IMR-90 (cell line): ENCODE results near the gene IL18. TPM values are rescaled to one million over a fixed set of nuclear protein-coding genes. Genes with fewer than 3 reads are reported as not detected.

Source experiments
- ATAC-seq: fragments of 200-7000 bp; cut with Tn5 transposase; 2 replicates; pipeline ENCODE4 v1.9.1; 2020; ENCODE audit warnings: low read depth, mild to moderate bottlenecking, moderate library complexity
- BruUV-seq: library from RNA; stranded (reverse); fragments of 400-500 nt; replicated peaks from 2 replicates; lab custom pipeline; 2021; lab: Mats Ljungman, UMichigan
- CTCF ChIA-PET: fragments of 300-600 bp; formaldehyde crosslinking; extraction: SDS; loops from one replicate; lab custom pipeline; 2021; ENCODE audit warnings: antibody characterized with exemption; lab: Yijun Ruan, JAX
- POLR2A ChIA-PET: fragments of 300-600 bp; sonication (Branson Sonifier 250); formaldehyde crosslinking; loops from one replicate; lab custom pipeline; 2022; ENCODE audit warnings: antibody characterized with exemption; ENCODE audit not compliant: unreplicated experiment; lab: Charles Lee
- DNase-seq: peaks from one replicate; pipeline ENCODE4 v3.0.0; 2013
- H2AFZ ChIP-seq: replicated peaks from 2 replicates; pipeline ENCODE3; 2013; ENCODE audit warnings: low read length, mild to moderate bottlenecking; ENCODE audit not compliant: poor library complexity
- H2AK5ac ChIP-seq: 2 replicates; pipeline ENCODE4 v1.6.1; 2013; ENCODE audit warnings: low read depth, low read length, inconsistent platforms
- H2AK9ac ChIP-seq: replicated peaks from 2 replicates; pipeline ENCODE3; 2013; ENCODE audit warnings: mild to moderate bottlenecking, low read depth, low read length, moderate library complexity; ENCODE audit not compliant: poor library complexity
- H2BK120ac ChIP-seq: 2 replicates; pipeline ENCODE4 v1.6.1; 2013; ENCODE audit warnings: low read depth, low read length, inconsistent platforms
- H2BK15ac ChIP-seq: 3 replicates; pipeline ENCODE4 v1.6.1; 2013; ENCODE audit warnings: low read depth, low read length, inconsistent platforms
- H2BK20ac ChIP-seq: 2 replicates; pipeline ENCODE4 v1.6.1; 2013; ENCODE audit warnings: low read depth, mild to moderate bottlenecking, inconsistent platforms, low read length, moderate library complexity
- H2BK5ac ChIP-seq: 2 replicates; pipeline ENCODE4 v1.6.1; 2013; ENCODE audit warnings: mild to moderate bottlenecking, low read depth, low read length, inconsistent platforms; ENCODE audit not compliant: poor library complexity, severe bottlenecking
- H3K14ac ChIP-seq: replicated peaks from 2 replicates; pipeline ENCODE4 v1.6.1; 2013; ENCODE audit warnings: low read depth, low read length, inconsistent platforms
- H3K18ac ChIP-seq: 2 replicates; pipeline ENCODE4 v1.6.1; 2013; ENCODE audit warnings: low read depth, low read length, control low read depth
- H3K23ac ChIP-seq: 2 replicates; pipeline ENCODE4 v1.6.1; 2013; ENCODE audit warnings: low read depth, low read length, inconsistent platforms
- H3K27ac ChIP-seq: 2 replicates; pipeline ENCODE4 v1.5.1; 2013; ENCODE audit warnings: mild to moderate bottlenecking, control low read depth, low read length; ENCODE audit not compliant: insufficient read depth
- H3K27me3 ChIP-seq: 2 replicates; pipeline ENCODE4 v1.6.1; 2013; ENCODE audit warnings: low read length; ENCODE audit not compliant: control insufficient read depth, insufficient read depth
- H3K36me3 ChIP-seq: 2 replicates; pipeline ENCODE4 v1.6.1; 2013; ENCODE audit warnings: low read length, mixed read lengths; ENCODE audit not compliant: control insufficient read depth, insufficient read depth
- H3K4ac ChIP-seq: 2 replicates; pipeline ENCODE4 v1.6.1; 2013; ENCODE audit warnings: low read depth, low read length, inconsistent platforms
- H3K4me1 ChIP-seq: 2 replicates; pipeline ENCODE4 v1.6.1; 2013; ENCODE audit warnings: low read length, mixed read lengths; ENCODE audit not compliant: control insufficient read depth, insufficient read depth
- H3K4me2 ChIP-seq: 2 replicates; pipeline ENCODE4 v1.6.1; 2013; ENCODE audit warnings: low read depth, mild to moderate bottlenecking, control low read depth, low read length, moderate library complexity
- H3K4me3 ChIP-seq: 2 replicates; pipeline ENCODE4 v1.5.1; 2013; ENCODE audit warnings: low read depth, mild to moderate bottlenecking, control low read depth, low read length, moderate library complexity; ENCODE audit not compliant: insufficient read depth
- H3K56ac ChIP-seq: 2 replicates; pipeline ENCODE4 v1.6.1; 2013; ENCODE audit warnings: low read length, inconsistent platforms; ENCODE audit not compliant: insufficient read depth; ENCODE audit errors: extremely low read depth
- H3K79me1 ChIP-seq, 2 experiments: 2 replicates each; pipeline ENCODE4 v1.6.1; 2013; ENCODE audit warnings: low read length in 2 of 2, inconsistent platforms in 1 of 2, low read depth in 1 of 2
- H3K9ac ChIP-seq: 2 replicates; pipeline ENCODE4 v1.6.1; 2013; ENCODE audit warnings: low read depth, low read length, control low read depth
- H3K9me1 ChIP-seq: 2 replicates; pipeline ENCODE4 v1.6.1; 2013; ENCODE audit warnings: low read length, inconsistent platforms; ENCODE audit not compliant: insufficient read depth
- H3K9me3 ChIP-seq: 2 replicates; pipeline ENCODE4 v1.6.1; 2013; ENCODE audit warnings: low read length; ENCODE audit not compliant: control insufficient read depth, insufficient read depth
- H4K20me1 ChIP-seq: 2 replicates; pipeline ENCODE4 v1.6.1; 2013; ENCODE audit warnings: low read length, inconsistent platforms; ENCODE audit not compliant: insufficient read depth
- H4K5ac ChIP-seq: 2 replicates; pipeline ENCODE4 v1.6.1; 2013; ENCODE audit warnings: mild to moderate bottlenecking, low read depth, low read length, control low read depth
- H4K8ac ChIP-seq, 2 experiments: 2 replicates each; pipeline ENCODE4 v1.6.1; 2013; ENCODE audit warnings: low read depth in 2 of 2, low read length in 2 of 2, control low read depth in 1 of 2, inconsistent platforms in 1 of 2
- H4K91ac ChIP-seq: 2 replicates; pipeline ENCODE4 v1.6.1; 2013; ENCODE audit warnings: low read depth, low read length, inconsistent platforms; ENCODE audit not compliant: insufficient read depth
- BHLHE40 ChIP-seq: fragments of 150-350 bp; IDR thresholded peaks from 2 replicates; pipeline ENCODE4 v1.6.1; 2016; ENCODE audit warnings: mild to moderate bottlenecking, low read depth, low read length
- MAZ ChIP-seq: IDR thresholded peaks from 2 replicates; pipeline ENCODE4 v1.6.1; 2012; ENCODE audit warnings: low read depth, mild to moderate bottlenecking, low read length, improper control_type of control experiment, moderate library complexity, borderline replicate concordance
- POLR2A ChIP-seq: IDR thresholded peaks from 2 replicates; pipeline ENCODE4 v1.6.1; 2012; ENCODE audit warnings: mild to moderate bottlenecking, low read depth, low read length
- RCOR1 ChIP-seq: IDR thresholded peaks from 2 replicates; pipeline ENCODE4 v1.6.1; 2012; ENCODE audit warnings: mild to moderate bottlenecking, low read length, improper control_type of control experiment; ENCODE audit not compliant: insufficient replicate concordance
- RFX5 ChIP-seq: IDR thresholded peaks from 2 replicates; pipeline ENCODE4 v1.8.0; 2012; ENCODE audit warnings: low read depth, mild to moderate bottlenecking, low read length, moderate library complexity
- SMC3 ChIP-seq: fragments of 150-350 bp; IDR thresholded peaks from 2 replicates; pipeline ENCODE4 v1.6.1; 2016; ENCODE audit warnings: low read depth, mild to moderate bottlenecking, antibody characterized with exemption, low read length, moderate library complexity
- WGBS, 2 experiments: methylation state at CpG; one replicate each; pipeline versions ENCODE4 v1.1.5 to v1.1.7; 2013; ENCODE audit warnings: missing lambda C conversion rate in 2 of 2; ENCODE audit not compliant: insufficient read length in 1 of 2; ENCODE audit errors: extremely low coverage in 2 of 2; 5-methylcytosine and 5-hydroxymethylcytosine counted together
- dilution Hi-C: fragments of 300-500 bp; cut with HindIII; formaldehyde crosslinking; loops from one replicate; pipeline ENCODE4 v1.14.3; 2018; ENCODE audit warnings: low sequenced_read_pairs; ENCODE audit not compliant: unreplicated experiment
- in situ Hi-C: fragments of 300-500 bp; cut with MboI; formaldehyde crosslinking; loops from 3 replicates; pipeline ENCODE4 v1.14.3; 2019; ENCODE audit warnings: low sequenced_read_pairs, inconsistent platforms, mixed read lengths
- intact Hi-C: fragments of 100-400 bp; cut with micrococcal nuclease; formaldehyde crosslinking; loops from 2 replicates; pipeline ENCODE4 v1.10.0; 2022
- polyA plus RNA-seq, 3 experiments: library from polyadenylated mRNA; depleted of rRNA; stranded (reverse); fragments of >200 nt; gene quantifications; 2 replicates each; pipeline ENCODE4 v1.2.3, GENCODE V29; 2012; ENCODE audit warnings: low replicate concordance in 1 of 3
- total RNA-seq: library from RNA; depleted of rRNA; stranded (reverse); fragments of >200 nt; gene quantifications from 2 replicates; pipeline ENCODE4 v1.2.3, GENCODE V29; 2012
- TF ChIP-seq, protein P1 (sequence below): fragments of 150-350 bp; IDR thresholded peaks from 2 replicates; pipeline ENCODE4 v1.6.1; 2016; ENCODE audit warnings: low read depth, mild to moderate bottlenecking, low read length, moderate library complexity, borderline replicate concordance
- TF ChIP-seq, protein P2 (sequence below): conservative IDR thresholded peaks from 2 replicates; pipeline ENCODE4 v1.5.1; 2012; ENCODE audit warnings: mild to moderate bottlenecking, low read depth, low read length, improper control_type of control experiment
- TF ChIP-seq, protein P3 (sequence below): fragments of 150-350 bp; IDR thresholded peaks from 2 replicates; pipeline ENCODE4 v1.6.1; 2017; ENCODE audit warnings: mild to moderate bottlenecking, antibody characterized with exemption, low read length, low read depth

The IL18 gene
- total and polyA plus RNA-seq, 2 of the 4 experiments (the other 2 are of a cell fraction): 0.54 to 0.96 TPM

DNA sequence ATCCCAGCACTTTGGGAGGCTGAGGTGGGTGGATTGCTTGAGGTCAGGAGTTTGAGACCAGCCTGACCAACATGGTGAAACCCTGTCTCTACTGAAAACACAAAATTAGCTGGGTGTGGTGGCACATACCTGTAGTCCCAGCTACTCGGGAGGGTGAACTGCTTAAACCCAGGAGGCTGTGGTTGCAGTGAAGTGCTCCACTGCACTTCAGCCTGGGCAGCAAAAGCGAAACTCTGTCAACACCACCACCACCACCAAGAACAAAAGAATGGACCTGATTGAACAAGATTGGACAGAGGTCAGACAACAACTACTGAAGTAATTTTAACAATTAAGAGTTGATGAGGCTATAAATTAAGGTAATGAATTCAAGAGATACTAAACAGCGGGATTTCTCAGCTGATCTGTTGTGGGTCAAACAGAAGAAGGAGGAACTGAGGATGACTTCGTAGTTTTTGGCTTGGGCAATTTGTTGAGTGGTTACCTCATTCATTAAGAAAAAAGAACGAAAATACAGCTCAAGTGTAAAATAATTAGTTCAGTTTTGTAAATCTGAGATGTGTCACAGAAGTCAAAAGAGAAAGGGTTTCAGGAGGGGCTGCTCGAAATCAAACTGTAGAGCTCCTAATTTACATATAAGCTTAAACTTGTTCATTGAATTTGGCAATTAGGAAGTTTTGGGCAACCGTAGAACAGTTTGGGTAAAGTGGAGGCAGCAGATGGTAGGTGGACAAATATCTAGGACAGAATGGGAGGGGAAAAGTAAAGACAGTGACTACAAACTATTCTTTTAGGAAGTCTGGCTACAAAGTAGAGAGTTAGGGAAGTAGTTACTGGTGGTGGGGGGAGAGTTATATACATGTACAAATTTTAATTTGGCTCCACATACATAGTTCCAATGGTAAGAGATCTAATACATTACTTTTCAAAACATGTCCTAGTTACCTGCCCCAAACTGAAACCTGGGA lies 4.5 kb downstream of the IL18 start:
- H2AFZ ChIP-seq: no peak overlapping the region
- H2BK20ac ChIP-seq: peak overlapping the region; percentile 53; the same call in 1 of the 2 replicates
- no peak overlapping the region for H3K9ac ChIP-seq
- H3K56ac ChIP-seq: no peak overlapping the region
- CTCF ChIA-PET: interaction anchor here (0.5 to 1.4 kb wide), 4 partner anchors 10 to 221 kb away, joined by 3 to 6 read pairs (median 4); no protein-coding TSS in a partner anchor
- in situ Hi-C loops: no loop called here
- no peaks in the 10 kb centered on the region; the same call in 1 of the 2 replicates for H4K20me1 ChIP-seq
- H3K36me3 ChIP-seq: no peaks in the 10 kb centered on the region
- no CpG with 5 or more reads among the region's 7 CpGs for WGBS, 2 experiments
- H4K91ac ChIP-seq: peak overlapping the region; percentile 31; the same call in 1 of the 2 replicates
- H2AK9ac ChIP-seq: no peak overlapping the region
- H3K14ac ChIP-seq: peak overlapping the region; percentile 44; the same call in 1 of the 2 replicates
- H4K8ac ChIP-seq: peak overlapping the region in 1 of 2 experiments; percentile 52; a peak in 2 of 4 replicates
- no peak overlapping the region for H2BK5ac ChIP-seq
- no peak for DNase-seq
- no peak overlapping the region for H3K4me2 ChIP-seq
- H4K5ac ChIP-seq: peak overlapping the region; percentile 67; the same call in 1 of the 2 replicates
- peak overlapping the region; percentile 57 for H3K4ac ChIP-seq
- no peaks in the 10 kb centered on the region for H3K27me3 ChIP-seq
- H3K23ac ChIP-seq: no peak overlapping the region
- peaks cover 6% of the 10 kb centered on the region; the same call in 1 of the 2 replicates for H3K9me1 ChIP-seq
- H2AK5ac ChIP-seq: peak overlapping the region; percentile 35; the same call in 1 of the 2 replicates
- H3K18ac ChIP-seq: peak overlapping the region; percentile 57
- no peak overlapping the region for H3K4me3 ChIP-seq
- H2BK15ac ChIP-seq: peak overlapping the region; percentile 47; the same call in 1 of the 3 replicates
- H3K4me1 ChIP-seq: peaks cover 14% of the 10 kb centered on the region
- H2BK120ac ChIP-seq: peak overlapping the region; percentile 72
- ATAC-seq: no peak
- no peaks in the 10 kb centered on the region for H3K79me1 ChIP-seq
- H3K27ac ChIP-seq: peak overlapping the region; percentile 4; the same call in 1 of the 2 replicates
- no TSS peak for BruUV-seq
- no peaks in the 10 kb centered on the region for H3K9me3 ChIP-seq
- dilution Hi-C loops: no loop called here
- POLR2A ChIA-PET: no interaction called here
- intact Hi-C loops: loop anchor here (5.0 kb wide), 1 partner anchor 37 kb away; no protein-coding TSS in a partner anchor
- TF ChIP-seq SMC3 (no peak), MAZ (no peak), POLR2A (no peak), RCOR1 (no peak), RFX5 (no peak), BHLHE40 (no peak)
- TF ChIP-seq, protein P1, sequence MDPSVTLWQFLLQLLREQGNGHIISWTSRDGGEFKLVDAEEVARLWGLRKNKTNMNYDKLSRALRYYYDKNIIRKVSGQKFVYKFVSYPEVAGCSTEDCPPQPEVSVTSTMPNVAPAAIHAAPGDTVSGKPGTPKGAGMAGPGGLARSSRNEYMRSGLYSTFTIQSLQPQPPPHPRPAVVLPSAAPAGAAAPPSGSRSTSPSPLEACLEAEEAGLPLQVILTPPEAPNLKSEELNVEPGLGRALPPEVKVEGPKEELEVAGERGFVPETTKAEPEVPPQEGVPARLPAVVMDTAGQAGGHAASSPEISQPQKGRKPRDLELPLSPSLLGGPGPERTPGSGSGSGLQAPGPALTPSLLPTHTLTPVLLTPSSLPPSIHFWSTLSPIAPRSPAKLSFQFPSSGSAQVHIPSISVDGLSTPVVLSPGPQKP: no peak
- TF ChIP-seq, protein P2, sequence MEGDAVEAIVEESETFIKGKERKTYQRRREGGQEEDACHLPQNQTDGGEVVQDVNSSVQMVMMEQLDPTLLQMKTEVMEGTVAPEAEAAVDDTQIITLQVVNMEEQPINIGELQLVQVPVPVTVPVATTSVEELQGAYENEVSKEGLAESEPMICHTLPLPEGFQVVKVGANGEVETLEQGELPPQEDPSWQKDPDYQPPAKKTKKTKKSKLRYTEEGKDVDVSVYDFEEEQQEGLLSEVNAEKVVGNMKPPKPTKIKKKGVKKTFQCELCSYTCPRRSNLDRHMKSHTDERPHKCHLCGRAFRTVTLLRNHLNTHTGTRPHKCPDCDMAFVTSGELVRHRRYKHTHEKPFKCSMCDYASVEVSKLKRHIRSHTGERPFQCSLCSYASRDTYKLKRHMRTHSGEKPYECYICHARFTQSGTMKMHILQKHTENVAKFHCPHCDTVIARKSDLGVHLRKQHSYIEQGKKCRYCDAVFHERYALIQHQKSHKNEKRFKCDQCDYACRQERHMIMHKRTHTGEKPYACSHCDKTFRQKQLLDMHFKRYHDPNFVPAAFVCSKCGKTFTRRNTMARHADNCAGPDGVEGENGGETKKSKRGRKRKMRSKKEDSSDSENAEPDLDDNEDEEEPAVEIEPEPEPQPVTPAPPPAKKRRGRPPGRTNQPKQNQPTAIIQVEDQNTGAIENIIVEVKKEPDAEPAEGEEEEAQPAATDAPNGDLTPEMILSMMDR: no peak
- TF ChIP-seq, protein P3, sequence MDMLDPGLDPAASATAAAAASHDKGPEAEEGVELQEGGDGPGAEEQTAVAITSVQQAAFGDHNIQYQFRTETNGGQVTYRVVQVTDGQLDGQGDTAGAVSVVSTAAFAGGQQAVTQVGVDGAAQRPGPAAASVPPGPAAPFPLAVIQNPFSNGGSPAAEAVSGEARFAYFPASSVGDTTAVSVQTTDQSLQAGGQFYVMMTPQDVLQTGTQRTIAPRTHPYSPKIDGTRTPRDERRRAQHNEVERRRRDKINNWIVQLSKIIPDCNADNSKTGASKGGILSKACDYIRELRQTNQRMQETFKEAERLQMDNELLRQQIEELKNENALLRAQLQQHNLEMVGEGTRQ: no peak
